SK-N-SH (cell line): ENCODE measurements around the gene PITPNB. TPM values are rescaled to one million over a fixed set of nuclear protein-coding genes. Genes with fewer than 3 reads are reported as not detected.

Source experiments
- ELF1 ChIP-seq: IDR thresholded peaks from 2 replicates; pipeline ENCODE4 v1.4.0; 2012
- EZH2phosphoT487 ChIP-seq: fragments of 200-600 bp; sonication (generic); IDR thresholded peaks from 2 replicates; pipeline ENCODE4 v1.6.1; 2017; ENCODE audit warnings: low read depth, mixed run types, mild to moderate bottlenecking, antibody characterized with exemption, moderate library complexity, borderline replicate concordance
- FOXJ3 ChIP-seq: sonication (generic); formaldehyde crosslinking; IDR thresholded peaks from 2 replicates; pipeline ENCODE4 v1.5.1; 2020; ENCODE audit warnings: mild to moderate bottlenecking, missing genetic modification reagents
- JUND ChIP-seq: IDR thresholded peaks from 2 replicates; pipeline ENCODE4 v1.4.0; 2012
- MAX ChIP-seq: IDR thresholded peaks from 2 replicates; pipeline ENCODE4 v1.4.0; 2012; ENCODE audit warnings: low read depth
- MEF2A ChIP-seq: IDR thresholded peaks from 2 replicates; pipeline ENCODE4 v1.4.0; 2012; ENCODE audit warnings: low read depth, borderline replicate concordance
- NFIC ChIP-seq: IDR thresholded peaks from 2 replicates; pipeline ENCODE4 v1.4.0; 2012; ENCODE audit warnings: borderline replicate concordance
- POLR2AphosphoS5 ChIP-seq: IDR thresholded peaks from 2 replicates; pipeline ENCODE4 v1.6.1; 2012; ENCODE audit warnings: low read depth, low read length
- RAD21 ChIP-seq: IDR thresholded peaks from 2 replicates; pipeline ENCODE4 v1.6.1; 2012; ENCODE audit warnings: mild to moderate bottlenecking, low read length
- RCOR1 ChIP-seq: fragments of 150-350 bp; IDR thresholded peaks from 2 replicates; pipeline ENCODE4 v1.6.1; 2017; ENCODE audit warnings: antibody characterized with exemption, low read length
- REST ChIP-seq: IDR thresholded peaks from 2 replicates; pipeline ENCODE4 v1.6.1; 2012; ENCODE audit warnings: mild to moderate bottlenecking, low read depth, low read length, moderate library complexity
- TCF12 ChIP-seq: IDR thresholded peaks from 2 replicates; pipeline ENCODE4 v1.4.0; 2012
- TEAD4 ChIP-seq: IDR thresholded peaks from 2 replicates; pipeline ENCODE4 v1.4.0; 2012; ENCODE audit warnings: mild to moderate bottlenecking, borderline replicate concordance; ENCODE audit not compliant: insufficient read depth
- USF1 ChIP-seq: IDR thresholded peaks from 2 replicates; pipeline ENCODE4 v1.4.0; 2012; ENCODE audit warnings: low read depth, borderline replicate concordance
- ZBTB33 ChIP-seq: IDR thresholded peaks from 2 replicates; pipeline ENCODE4 v1.4.0; 2012; ENCODE audit warnings: low read depth, borderline replicate concordance
- polyA plus RNA-seq, 3 experiments: library from polyadenylated mRNA; depleted of rRNA; stranded (reverse); fragments of >200 nt; gene quantifications; 2 replicates each; pipeline ENCODE4 v1.2.3, GENCODE V29; 2012

Gene PITPNB
- polyA plus RNA-seq, 1 of the 3 experiments (the other 2 are of a cell fraction), result 32.3 TPM

GRCh38 chr22:27851974-27852746 lies 66.9 kb downstream of the PITPNB start (continued):
- TF ChIP-seq ZBTB33 (no peak), NFIC (no peak), RAD21 (peak; percentile 50), MAX (no peak), POLR2AphosphoS5 (no peak), REST (no peak), USF1 (no peak), FOXJ3 (CRISPR knock-in tag) (peak; percentile 95), TCF12 (peak; percentile 49), TEAD4 (no peak), RCOR1 (peak; percentile 92; the same call in 1 of the 2 replicates), JUND (no peak), ELF1 (no peak), MEF2A (no peak), EZH2phosphoT487 (no peak)
